Natural killer cell (primary cell): ENCODE data around the gene CAMK4. TPM values are rescaled to one million over a fixed set of nuclear protein-coding genes. Genes with fewer than 3 reads are reported as not detected.

Source experiments
- ATAC-seq, 3 donors: fragments of 150-1000 bp in 2 of 3; fragments of 200-7000 bp in 1 of 3; cut with Tn5 transposase; 1 replicate in 1 of 3; 2 replicates in 2 of 3; pipeline ENCODE4 v1.10.0; 2021; ENCODE audit warnings: mild to moderate bottlenecking in 2 of 3, moderate library complexity in 2 of 3
- DNase-seq, 2 donors: peaks; one replicate each; pipeline versions ENCODE4 v3.0.0 to v3.0.0-alpha.2; 2013 to 2021; ENCODE audit warnings: mixed read lengths in 1 of 2
- H3K27ac ChIP-seq: one replicate; pipeline ENCODE4 v1.5.1; 2013; ENCODE audit warnings: mild to moderate bottlenecking, low read length
- H3K27me3 ChIP-seq: one replicate; pipeline ENCODE4 v1.6.1; 2013; ENCODE audit warnings: low read length; ENCODE audit not compliant: control insufficient read depth, insufficient read depth
- H3K36me3 ChIP-seq: one replicate; pipeline ENCODE4 v1.6.1; 2013; ENCODE audit warnings: low read length; ENCODE audit not compliant: control insufficient read depth, insufficient read depth
- H3K4me1 ChIP-seq: one replicate; pipeline ENCODE4 v1.6.1; 2013; ENCODE audit warnings: low read length; ENCODE audit not compliant: control insufficient read depth, insufficient read depth
- H3K4me3 ChIP-seq: one replicate; pipeline ENCODE4 v1.5.1; 2013; ENCODE audit warnings: low read length
- H3K9me3 ChIP-seq: one replicate; pipeline ENCODE4 v1.6.1; 2013; ENCODE audit warnings: low read length; ENCODE audit not compliant: control insufficient read depth, insufficient read depth
- H3K27ac Mint-ChIP-seq, 2 donors: one replicate each; pipeline ENCODE4 v1.8.0; 2022; ENCODE audit warnings: mild to moderate bottlenecking in 2 of 2, mixed read lengths in 2 of 2, moderate library complexity in 1 of 2
- H3K27me3 Mint-ChIP-seq, 2 donors: one replicate each; pipeline ENCODE4 v1.8.0; 2022; ENCODE audit warnings: low read depth in 2 of 2, mixed read lengths in 2 of 2
- H3K36me3 Mint-ChIP-seq: one replicate; pipeline ENCODE4 v1.8.0; 2022; ENCODE audit warnings: mixed read lengths
- H3K4me1 Mint-ChIP-seq, 2 donors: one replicate each; pipeline ENCODE4 v1.8.0; 2022; ENCODE audit warnings: mixed read lengths in 2 of 2
- H3K4me3 Mint-ChIP-seq: one replicate; pipeline ENCODE4 v1.8.0; 2022; ENCODE audit warnings: mild to moderate bottlenecking, moderate library complexity, mixed read lengths
- H3K9me3 Mint-ChIP-seq, 2 donors: one replicate each; pipeline ENCODE4 v1.8.0; 2022; ENCODE audit warnings: mixed read lengths in 2 of 2
- CTCF ChIP-seq: fragments of 200-600 bp; IDR thresholded peaks from one replicate; pipeline ENCODE4 v1.8.0; 2022; ENCODE audit warnings: antibody characterized with exemption
- WGBS: methylation state at CpG from one replicate; pipeline ENCODE4 v1.1.7; 2013; ENCODE audit warnings: missing lambda C conversion rate; ENCODE audit not compliant: insufficient coverage; 5-methylcytosine and 5-hydroxymethylcytosine counted together
- intact Hi-C: fragments of 100-400 bp; cut with micrococcal nuclease; formaldehyde crosslinking; loops from one replicate; pipeline ENCODE4 v1.14.2; 2022
- total RNA-seq, 4 donors: library from RNA; stranded (reverse); fragments of 120-200 nt in 1 of 4; gene quantifications; one replicate each; pipeline versions ENCODE4 v1.2.3 to v1.2.4, GENCODE V29; 2013 to 2022

CAMK4 gene
- total RNA-seq, 3 donors from 2014 or later (not counting 1 experiment from before 2014, with no cell fraction given): 0.80 to 7.9 (median 7.2) TPM

- H3K27me3 Mint-ChIP-seq: peaks cover 7% of the 10 kb centered on the region in 2 donors
- Histone ChIP-seq H3K9me3 (no peaks in the 10 kb centered on the region), H3K4me1 (no peaks in the 10 kb centered on the region), H3K27me3 (no peaks in the 10 kb centered on the region), H3K27ac (no peak overlapping the region), H3K4me3 (no peak overlapping the region), H3K36me3 (no peaks in the 10 kb centered on the region)
- TF ChIP-seq CTCF: no peak
- H3K36me3 Mint-ChIP-seq: no peaks in the 10 kb centered on the region
- H3K4me1 Mint-ChIP-seq: no peaks in the 10 kb centered on the region
- H3K4me3 Mint-ChIP-seq: no peak overlapping the region
- 94% methylated on average over 3 of the region's 3 CpGs for WGBS
- H3K9me3 Mint-ChIP-seq: no peaks in the 10 kb centered on the region
- H3K27ac Mint-ChIP-seq: no peak overlapping the region
- ATAC-seq (no peak), DNase-seq (no peak)
- intact Hi-C loops: no loop called here
Observed at GRCh38 chr5:111472096-111472495, 247.9 kb downstream of the CAMK4 start.

GRCh38 chr5:111472579-111472978 is 248.4 kb downstream of the CAMK4 start:
- no peaks in the 10 kb centered on the region for H3K36me3 ChIP-seq
- no peaks in the 10 kb centered on the region for H3K9me3 ChIP-seq
- Mint-ChIP-seq H3K9me3 (no peaks in the 10 kb centered on the region), H3K27ac (no peak overlapping the region), H3K27me3 (peaks cover 6 to 7% of the 10 kb centered on the region in 2 donors), H3K4me3 (no peak overlapping the region), H3K36me3 (no peaks in the 10 kb centered on the region), H3K4me1 (no peaks in the 10 kb centered on the region)
- 53% methylated on average over 3 of the region's 3 CpGs for WGBS
- no peak overlapping the region for H3K27ac ChIP-seq
- no peak for ATAC-seq
- no peak overlapping the region for H3K4me3 ChIP-seq
- intact Hi-C loops: no loop called here
- no peaks in the 10 kb centered on the region for H3K27me3 ChIP-seq
- no peaks in the 10 kb centered on the region for H3K4me1 ChIP-seq
- DNase-seq: no peak
- no peak for TF ChIP-seq CTCF

GRCh38 chr5:111478266-111478665 is 254.1 kb downstream of the CAMK4 start:
- DNase-seq: no peak
- Histone ChIP-seq H3K4me3 (no peak overlapping the region), H3K4me1 (no peaks in the 10 kb centered on the region), H3K27ac (no peak overlapping the region), H3K27me3 (peaks cover 3% of the 10 kb centered on the region), H3K9me3 (no peaks in the 10 kb centered on the region), H3K36me3 (no peaks in the 10 kb centered on the region)
- Mint-ChIP-seq H3K27ac (no peak overlapping the region), H3K4me1 (no peaks in the 10 kb centered on the region), H3K9me3 (no peaks in the 10 kb centered on the region), H3K36me3 (no peaks in the 10 kb centered on the region), H3K27me3 (peaks cover 0 to 6% of the 10 kb centered on the region in 2 donors), H3K4me3 (no peak overlapping the region)
- no peak for ATAC-seq
- TF ChIP-seq CTCF: no peak
- no CpG with 5 or more reads among the region's 1 CpG for WGBS
- intact Hi-C loops: no loop called here

GRCh38 chr5:111478898-111479297 is 254.7 kb downstream of the CAMK4 start:
- no peak overlapping the region for H3K4me3 Mint-ChIP-seq
- no peaks in the 10 kb centered on the region for H3K9me3 Mint-ChIP-seq
- Histone ChIP-seq H3K4me1 (no peaks in the 10 kb centered on the region), H3K27me3 (peaks cover 3% of the 10 kb centered on the region), H3K36me3 (no peaks in the 10 kb centered on the region), H3K27ac (no peak overlapping the region), H3K9me3 (no peaks in the 10 kb centered on the region), H3K4me3 (no peak overlapping the region)
- ATAC-seq (no peak), DNase-seq (no peak)
- H3K27ac Mint-ChIP-seq: no peak overlapping the region
- H3K36me3 Mint-ChIP-seq: no peaks in the 10 kb centered on the region
- TF ChIP-seq CTCF: no peak
- intact Hi-C loops: no loop called here
- no peaks in the 10 kb centered on the region for H3K4me1 Mint-ChIP-seq
- 84% methylated on average over 1 of the region's 2 CpGs for WGBS
- H3K27me3 Mint-ChIP-seq: peaks cover 0 to 6% of the 10 kb centered on the region in 2 donors
